GM18519 (cell line): ENCODE measurements around the gene LDHAL6B.

Experiments used
- ATAC-seq: cut with Tn5 transposase; IDR thresholded peaks from one replicate; pipeline ENCODE4 v1.9.1; 2021; ENCODE audit warnings: mild to moderate bottlenecking, moderate library complexity; ENCODE audit not compliant: unreplicated experiment, low FRiP score

Gene LDHAL6B

DNA sequence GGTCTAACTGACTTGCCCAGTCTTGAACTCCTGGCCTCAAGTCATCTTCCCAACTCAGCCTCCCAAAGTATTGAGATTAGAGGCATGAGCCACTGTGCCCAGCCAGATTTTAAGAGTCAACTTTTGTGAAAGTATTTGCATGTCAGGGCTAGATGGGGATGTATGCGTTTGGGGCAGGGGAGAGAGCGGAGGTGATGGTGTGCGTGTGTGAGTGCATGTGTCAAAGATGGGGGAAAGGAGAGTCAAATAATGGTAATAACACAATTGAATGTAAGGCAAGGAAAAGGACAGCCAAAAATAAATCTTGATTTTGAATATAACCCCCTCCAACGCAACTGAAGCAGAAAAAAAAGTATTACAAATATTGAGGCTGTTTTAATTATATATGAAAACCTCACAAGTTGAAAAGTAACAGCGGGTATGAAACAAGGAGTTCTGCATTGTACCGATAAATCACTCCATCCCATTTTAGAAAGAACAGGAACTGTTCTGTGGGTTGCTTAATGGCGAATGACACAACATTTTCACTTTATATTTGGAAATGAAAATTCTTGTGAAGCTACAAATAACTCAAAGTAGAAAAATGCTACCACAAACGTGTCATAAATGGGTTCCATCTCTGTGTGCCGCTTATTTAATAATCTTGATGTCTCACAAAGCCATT lies 29.9 kb upstream of the LDHAL6B start:
- ATAC-seq, result no peak

GRCh38 chr15:59177317-59177660 lies 29.4 kb upstream of the LDHAL6B start:
- ATAC-seq, result no peak

DNA sequence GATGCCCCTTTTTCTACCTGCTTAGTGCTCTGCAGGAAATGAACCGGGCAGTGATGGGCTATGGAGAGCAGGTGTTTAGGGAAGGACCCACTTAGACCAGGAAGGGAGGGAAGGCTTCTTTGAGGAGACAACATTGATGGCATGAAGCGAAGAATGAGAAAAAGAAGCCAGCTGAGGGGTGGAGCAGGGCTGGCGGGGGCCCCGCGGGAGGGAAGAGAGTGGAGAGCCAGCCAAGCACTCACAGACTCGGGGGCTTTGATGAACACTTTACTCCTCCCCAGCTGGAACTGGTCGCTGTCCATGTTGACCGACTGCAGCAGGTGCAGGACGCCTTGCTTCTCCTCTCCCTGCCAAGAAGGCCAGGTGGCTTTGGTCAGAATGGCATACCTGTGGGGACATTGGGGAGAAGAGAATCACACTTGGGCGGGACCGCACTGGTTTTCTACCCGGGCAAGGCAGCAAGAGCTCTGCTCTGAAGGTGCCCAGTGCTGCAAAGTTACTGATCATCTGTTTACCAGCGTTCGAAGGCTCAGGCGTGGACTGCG lies 28.4 kb upstream of the LDHAL6B start:
- ATAC-seq, result no peak

- ATAC-seq, result no peak
Observed at GRCh38 chr15:59179717-59180116, 26.9 kb upstream of the LDHAL6B start.

DNA sequence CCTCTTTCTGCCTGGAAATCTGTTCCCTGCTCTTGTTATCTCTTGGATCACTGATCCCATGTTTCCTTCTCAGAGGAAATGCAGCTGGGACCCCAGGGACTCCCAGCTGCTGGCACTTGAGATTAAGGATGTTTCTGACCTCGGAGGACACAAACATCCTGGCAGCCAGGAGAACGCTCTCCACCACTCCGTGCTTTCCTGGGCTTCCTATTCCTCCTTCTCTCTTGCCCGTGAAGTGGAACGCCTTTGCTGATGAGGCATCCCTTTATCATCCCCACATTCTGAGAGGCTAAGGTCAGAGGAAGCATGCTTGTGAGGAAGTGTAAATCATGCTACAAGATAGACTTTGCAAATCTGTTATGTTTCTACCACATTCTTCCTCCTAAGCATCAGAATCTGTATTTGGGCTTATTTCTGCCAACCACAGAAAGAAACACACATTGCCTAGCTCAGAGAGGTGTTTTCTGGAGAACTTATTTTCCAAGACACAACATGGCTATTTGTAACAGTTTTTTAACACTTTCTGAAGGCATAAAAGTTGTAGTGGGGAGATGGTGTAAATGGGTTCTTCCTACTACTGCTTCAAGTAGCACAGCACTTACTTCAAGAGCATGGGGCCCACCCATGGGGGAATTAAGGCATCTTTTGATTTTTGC lies 25.6 kb upstream of the LDHAL6B start:
- ATAC-seq, result no peak

DNA sequence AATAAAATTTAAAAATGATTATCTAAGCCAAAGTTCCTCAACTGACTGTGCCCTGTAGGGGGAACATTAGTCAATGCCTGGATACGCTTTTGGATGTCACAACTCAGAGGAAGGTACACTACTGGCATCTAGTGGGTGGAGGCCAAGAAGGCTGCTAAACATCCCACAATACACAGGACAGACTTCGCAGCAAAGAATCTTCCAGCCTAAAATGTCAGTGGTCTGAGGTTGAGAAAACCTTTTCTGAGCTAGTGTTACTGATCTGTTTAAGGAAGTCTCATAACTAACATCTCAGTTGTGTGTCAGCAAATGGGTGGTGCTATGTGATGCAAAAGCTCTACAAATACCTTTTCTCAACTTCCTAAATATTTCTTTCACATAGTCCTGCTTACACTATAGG lies 20.9 kb upstream of the LDHAL6B start:
- ATAC-seq, result no peak

DNA sequence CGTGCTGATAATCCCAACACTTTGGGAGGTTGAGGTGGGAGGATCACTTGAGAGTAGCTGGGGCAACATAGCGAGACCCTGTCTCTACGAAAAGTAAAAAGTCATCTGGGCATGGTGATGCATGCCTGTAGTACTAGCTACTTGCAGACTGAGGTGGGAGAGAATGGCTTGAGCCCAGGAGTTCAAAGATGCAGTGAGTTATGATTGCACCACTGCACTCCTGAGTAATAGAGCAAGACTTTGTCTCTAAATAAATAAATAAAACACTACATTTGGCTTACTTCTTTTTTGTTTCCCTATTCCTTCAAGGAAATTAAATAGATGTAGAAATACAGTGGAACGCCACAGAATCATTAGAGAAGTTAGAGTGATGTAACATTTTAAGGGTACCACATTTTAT lies 20.1 kb upstream of the LDHAL6B start:
- ATAC-seq, result no peak

DNA sequence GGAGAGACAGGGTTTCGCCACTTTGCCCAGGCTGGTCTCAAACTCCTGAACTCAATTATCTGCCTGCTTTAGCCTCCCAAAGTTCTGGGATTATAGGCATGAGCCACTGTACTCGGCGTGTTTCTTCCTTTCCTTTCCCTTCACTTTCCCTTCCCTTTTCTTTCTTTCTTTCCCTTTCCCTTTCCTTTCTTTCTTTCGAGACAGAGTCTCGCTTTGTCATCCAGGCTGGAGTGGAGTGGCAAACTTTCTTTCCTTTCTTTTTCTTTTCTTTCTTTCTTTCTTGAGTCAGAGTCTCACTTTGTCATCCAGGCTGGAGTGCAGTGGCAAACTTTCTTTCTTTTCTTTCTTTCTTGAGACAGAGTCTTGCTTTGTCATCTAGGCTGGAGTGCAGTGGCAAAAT lies 17.4 kb upstream of the LDHAL6B start:
- ATAC-seq, result no peak

GRCh38 chr15:59190291-59190690 lies 16.4 kb upstream of the LDHAL6B start:
- no peak for ATAC-seq

- no peak for ATAC-seq
Observed at GRCh38 chr15:59191855-59192237, 14.8 kb upstream of the LDHAL6B start.

GRCh38 chr15:59194639-59195325 lies 11.9 kb upstream of the LDHAL6B start:
- no peak for ATAC-seq

DNA sequence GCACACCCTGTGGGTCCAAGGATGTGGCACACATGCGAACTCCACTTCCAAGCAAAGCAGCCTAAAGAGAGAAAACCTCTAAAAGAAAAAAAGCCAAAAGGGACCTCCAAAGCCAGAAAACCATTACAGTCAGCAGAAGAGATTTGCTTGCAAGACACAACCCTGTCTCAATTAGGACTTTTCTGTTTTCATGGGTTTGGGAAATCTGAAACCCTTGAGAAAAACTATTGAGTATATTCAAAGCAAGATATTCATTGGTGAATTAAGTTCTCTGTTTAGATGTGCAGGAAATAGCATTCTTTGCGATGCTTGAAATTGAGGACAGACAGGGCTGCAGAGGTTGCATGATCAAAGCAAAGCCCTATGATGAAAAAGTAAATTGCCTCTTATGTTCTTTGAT lies 10.2 kb upstream of the LDHAL6B start:
- no peak for ATAC-seq

- ATAC-seq, result no peak
Observed at GRCh38 chr15:59197454-59197853, 9.2 kb upstream of the LDHAL6B start.

DNA sequence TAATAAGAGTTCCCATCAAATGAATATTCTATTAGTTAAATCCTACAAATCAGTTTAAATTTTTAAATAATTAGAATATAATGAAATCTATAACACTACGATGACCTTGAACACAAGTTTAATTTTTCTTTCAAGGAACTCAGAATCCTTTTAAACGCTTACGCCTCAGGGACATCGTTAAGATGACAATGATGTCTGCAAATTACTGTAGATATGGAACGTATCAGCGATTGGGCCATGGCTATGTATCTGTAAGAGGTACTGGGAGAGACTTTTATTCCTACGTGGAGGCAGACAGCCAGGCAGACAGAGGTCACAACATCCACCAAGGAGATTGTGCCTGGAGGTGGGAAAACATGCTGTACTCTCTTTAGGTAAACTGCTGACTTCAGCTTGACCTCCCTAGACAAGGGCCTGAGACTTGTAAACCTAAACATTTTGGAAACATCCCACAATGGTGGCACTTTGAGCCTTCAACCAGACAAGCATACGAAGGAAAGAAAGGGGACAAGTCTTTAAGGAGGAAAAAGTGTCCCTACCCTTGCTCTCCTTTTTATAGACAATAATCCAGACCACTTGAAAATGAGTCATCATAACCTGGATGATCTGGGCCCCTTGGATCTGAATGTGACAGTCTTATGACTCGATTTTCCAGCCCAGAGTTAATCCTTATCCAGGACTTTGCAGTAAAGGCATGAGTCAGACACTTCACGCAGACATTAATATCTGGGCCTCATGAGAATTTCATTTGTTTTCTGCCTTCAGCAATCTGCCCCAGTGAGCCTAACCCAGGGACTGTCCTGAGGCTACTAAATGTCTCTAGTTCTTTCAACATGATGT lies 6.8 kb upstream of the LDHAL6B start:
- ATAC-seq, result no peak

- no peak for ATAC-seq
Observed at GRCh38 chr15:59200560-59200959, 6.1 kb upstream of the LDHAL6B start.

DNA sequence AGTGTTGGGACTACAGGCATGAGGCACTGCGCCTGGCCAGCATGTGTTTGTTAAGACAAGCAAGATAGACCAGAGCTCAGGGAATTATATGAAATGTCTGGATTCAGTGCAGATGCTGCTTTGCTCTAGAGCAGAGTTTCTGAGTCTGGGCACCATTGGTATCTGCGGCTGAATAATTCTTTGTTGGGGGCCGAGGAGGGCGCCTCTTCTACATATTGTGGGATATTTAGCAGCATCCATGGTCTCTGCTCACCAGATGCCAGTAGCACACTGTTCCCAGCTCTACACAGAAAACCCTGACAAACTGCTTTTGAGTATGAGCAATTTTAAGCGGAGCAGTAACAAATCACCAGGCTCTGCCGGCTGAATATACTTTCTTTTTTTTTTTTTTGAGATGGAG lies 3.6 kb upstream of the LDHAL6B start:
- no peak for ATAC-seq

- ATAC-seq, result no peak
Observed at GRCh38 chr15:59203657-59204056, 3.0 kb upstream of the LDHAL6B start.

GRCh38 chr15:59205839-59206622 lies 612 bp upstream of the LDHAL6B start:
- no peak for ATAC-seq

GRCh38 chr15:59208613-59209249 lies 2.1 kb downstream of the LDHAL6B start:
- ATAC-seq, result no peak

DNA sequence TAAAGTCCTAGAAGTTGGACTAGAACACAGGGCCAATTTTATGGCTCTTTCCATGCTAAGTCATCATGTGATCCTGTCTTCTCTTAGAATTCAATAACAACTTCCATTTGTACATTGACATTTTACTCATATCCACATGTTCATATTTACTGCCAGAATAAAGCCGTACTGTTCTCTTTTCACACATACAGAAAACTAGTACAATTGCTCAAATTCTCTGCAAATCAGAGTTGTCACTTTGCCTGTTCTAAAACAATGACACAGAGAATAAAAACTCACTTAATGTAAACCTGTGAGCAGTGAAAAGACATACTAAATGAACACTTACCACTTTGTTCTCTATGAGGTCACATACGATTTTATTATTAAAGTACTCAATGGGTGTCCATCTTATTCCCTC lies 3.5 kb downstream of the LDHAL6B start:
- ATAC-seq, result no peak
